GM21717 (cell line): ENCODE results near the gene MPZL1.
A peak's percentile ranks its signal among the peaks of the same experiment; 100 is the strongest.

Source experiments
- ATAC-seq: cut with Tn5 transposase; IDR thresholded peaks from one replicate; pipeline ENCODE4 v1.9.1; 2021; ENCODE audit warnings: mild to moderate bottlenecking, moderate library complexity; ENCODE audit not compliant: unreplicated experiment

The MPZL1 gene

DNA sequence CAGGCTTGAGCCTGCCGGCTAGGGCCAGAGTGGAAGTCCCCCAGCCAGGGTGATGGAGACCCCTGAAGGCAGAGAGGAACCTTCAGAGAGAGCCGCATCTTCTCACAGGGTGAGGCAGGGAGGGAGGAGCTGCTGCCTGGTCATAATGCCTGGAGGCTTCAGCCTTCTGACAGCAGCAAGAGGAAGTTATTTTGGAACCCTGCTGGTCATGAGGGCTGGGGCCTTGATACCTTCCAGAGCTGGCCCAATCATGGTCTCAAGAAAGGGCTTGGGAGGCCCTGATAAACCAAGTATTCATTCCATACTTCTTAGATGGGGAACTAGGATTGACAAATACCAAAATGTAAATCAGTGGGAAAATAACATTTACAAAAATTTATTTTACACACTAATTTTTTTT is 26.6 kb upstream of the MPZL1 start:
- no peak for ATAC-seq

DNA sequence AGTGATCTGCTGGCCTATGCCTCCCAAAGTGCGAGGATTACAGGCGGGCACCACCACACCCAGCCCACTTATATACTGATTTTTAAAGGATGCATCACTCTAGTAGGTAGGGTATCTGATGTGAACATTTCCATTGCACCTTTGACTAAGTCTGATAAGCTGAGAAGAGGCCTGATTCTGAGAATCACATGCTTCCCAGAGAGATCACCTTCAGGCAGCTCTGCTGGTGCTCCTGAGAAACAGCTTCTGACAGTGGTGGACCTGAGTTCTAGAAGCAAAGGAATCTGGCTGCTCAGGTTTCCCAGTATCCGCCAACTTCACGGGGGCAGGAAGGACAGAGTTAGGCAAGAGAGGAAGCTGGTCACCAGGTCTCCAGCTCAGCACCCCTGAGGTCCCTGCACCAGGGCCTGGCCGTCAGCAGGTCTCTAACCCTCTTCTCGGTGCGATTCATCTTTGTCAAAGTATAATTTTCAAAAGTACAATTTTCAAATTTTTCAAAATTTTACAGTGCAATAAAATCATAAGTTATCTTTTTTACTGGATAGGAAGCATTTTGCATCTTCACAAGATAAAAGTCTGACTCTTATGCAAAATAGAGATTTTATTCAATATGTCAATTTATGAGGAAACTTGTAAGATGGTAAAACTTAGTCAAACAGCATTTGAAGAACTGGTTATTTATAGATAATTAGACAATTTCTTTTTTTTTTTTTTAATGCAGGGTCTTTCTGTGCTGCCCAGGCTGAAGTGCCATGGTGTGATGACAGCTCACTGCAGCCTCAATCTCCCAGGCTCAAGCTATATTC is 25.8 kb upstream of the MPZL1 start:
- ATAC-seq: no peak

GRCh38 chr1:167697667-167698141 is 24.1 kb upstream of the MPZL1 start:
- ATAC-seq: no peak

GRCh38 chr1:167698313-167698712 is 23.5 kb upstream of the MPZL1 start:
- no peak for ATAC-seq

DNA sequence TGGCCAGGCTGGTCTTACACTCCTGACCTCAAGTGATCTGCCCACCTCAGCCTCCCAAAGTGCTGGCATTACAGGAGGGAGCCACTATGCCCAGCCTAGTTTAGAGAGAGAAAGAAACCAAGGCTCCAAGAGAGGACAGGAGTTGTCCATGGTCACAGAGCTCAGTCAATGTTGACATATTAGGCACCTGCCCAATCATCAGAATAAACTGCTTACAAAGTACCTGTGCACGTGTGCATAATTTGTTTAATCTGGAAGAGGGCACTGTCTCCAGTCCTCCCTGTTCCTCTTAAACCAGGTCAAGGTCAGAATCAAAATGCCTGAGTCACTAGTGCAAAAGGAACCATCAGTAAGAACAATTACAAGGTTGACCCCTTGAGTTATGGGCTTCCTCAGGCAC is 20.3 kb upstream of the MPZL1 start:
- no peak for ATAC-seq

DNA sequence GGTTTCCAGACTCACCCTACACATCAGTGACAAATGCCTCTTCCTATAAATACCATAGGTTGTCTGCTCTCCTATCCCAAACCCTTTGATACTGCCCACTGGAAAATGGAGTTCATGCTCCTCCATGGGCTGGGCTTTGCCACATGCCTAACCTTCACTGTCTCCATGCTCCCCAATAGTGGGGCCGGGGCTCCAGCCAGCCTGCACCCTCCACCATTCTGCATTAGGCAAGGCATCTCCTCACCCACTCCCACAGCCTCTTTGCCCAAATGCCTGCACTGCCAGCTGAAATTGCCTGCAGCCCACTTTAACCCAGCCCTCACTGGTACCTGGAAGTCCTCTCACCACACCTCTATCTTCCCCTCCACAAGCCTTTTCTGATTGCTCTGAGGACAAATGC is 18.2 kb upstream of the MPZL1 start:
- ATAC-seq: no peak

GRCh38 chr1:167704715-167705114 is 17.1 kb upstream of the MPZL1 start:
- ATAC-seq: no peak

GRCh38 chr1:167705250-167705649 is 16.5 kb upstream of the MPZL1 start:
- ATAC-seq: no peak

DNA sequence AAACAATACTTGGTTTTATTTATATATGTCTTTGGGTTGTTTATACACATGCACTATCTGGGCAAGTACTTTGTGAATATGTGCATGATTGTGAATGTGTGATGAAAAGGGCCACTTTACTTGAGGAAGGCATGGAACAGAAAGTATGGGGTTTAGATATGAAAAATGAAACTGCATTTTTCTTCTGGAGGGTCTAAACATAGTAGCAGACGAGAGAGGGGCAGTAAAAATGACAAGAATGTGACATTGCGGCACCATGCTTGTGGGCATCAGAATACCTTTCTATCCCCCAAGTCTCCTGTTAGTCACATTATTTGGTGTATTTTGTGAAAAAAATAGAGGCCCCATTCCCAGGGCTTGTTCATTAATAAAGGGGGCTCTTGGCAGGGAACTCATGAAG is 15.4 kb upstream of the MPZL1 start:
- ATAC-seq: no peak

GRCh38 chr1:167706931-167707877 is 14.6 kb upstream of the MPZL1 start:
- ATAC-seq: peak; percentile 50

DNA sequence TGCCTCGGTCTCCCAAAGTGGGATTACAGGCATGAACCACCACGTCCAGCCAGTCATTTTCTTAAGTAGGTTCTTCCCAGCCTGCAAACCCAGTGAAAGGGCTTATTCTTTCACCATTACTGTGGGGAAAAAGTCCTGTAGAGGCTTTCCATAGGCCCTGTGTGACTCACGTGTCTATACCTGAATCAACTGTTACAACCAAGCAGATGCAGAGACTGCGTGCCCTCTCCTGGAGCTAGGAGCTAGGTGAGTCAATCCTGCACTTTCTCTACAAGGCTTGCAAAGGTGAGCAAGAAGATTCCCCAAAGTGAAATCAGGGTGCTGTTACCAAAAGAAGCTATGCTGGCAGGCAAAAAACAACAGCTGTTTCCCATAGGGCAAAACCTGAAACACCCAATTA is 13.8 kb upstream of the MPZL1 start:
- ATAC-seq: no peak

- ATAC-seq: no peak
Observed at GRCh38 chr1:167708940-167709389, 12.8 kb upstream of the MPZL1 start.

DNA sequence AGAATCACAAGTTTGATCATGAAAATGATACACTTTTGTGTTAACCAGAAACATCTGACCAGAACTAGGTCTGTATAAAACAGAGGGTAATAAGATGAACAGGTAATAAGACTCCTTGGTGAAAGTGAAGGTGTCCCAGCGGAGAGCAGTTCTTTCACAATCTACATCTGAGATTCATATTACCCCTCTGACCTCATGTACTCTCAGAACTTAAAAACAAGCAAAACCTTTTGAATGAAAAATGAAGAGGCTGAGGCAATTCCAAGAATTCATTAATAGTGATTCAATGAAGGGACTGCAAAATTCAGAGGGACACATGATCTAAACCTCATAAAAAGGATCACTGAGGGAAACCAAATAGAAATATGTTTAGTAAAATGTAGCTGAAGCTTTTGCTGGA is 10.9 kb upstream of the MPZL1 start:
- no peak for ATAC-seq

DNA sequence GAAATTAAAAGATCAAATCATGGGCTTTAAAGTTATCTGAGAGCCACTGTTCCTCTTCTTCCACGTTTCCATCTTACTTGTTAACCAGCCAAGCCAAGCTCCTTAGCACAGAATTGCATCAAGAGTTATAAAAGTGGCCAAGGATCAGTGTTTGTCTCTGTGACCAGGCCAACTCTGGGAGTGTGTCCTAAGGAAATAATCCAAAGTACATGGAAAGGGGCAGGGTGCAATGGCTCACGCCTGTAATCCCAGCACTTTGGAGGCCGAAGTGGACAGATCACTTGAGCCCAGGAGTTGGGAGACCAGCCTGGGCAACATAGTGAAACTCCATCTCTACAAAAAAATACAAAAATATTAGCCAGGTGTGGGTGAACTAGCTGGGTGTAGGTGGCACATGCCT is 10.0 kb upstream of the MPZL1 start:
- ATAC-seq: no peak

DNA sequence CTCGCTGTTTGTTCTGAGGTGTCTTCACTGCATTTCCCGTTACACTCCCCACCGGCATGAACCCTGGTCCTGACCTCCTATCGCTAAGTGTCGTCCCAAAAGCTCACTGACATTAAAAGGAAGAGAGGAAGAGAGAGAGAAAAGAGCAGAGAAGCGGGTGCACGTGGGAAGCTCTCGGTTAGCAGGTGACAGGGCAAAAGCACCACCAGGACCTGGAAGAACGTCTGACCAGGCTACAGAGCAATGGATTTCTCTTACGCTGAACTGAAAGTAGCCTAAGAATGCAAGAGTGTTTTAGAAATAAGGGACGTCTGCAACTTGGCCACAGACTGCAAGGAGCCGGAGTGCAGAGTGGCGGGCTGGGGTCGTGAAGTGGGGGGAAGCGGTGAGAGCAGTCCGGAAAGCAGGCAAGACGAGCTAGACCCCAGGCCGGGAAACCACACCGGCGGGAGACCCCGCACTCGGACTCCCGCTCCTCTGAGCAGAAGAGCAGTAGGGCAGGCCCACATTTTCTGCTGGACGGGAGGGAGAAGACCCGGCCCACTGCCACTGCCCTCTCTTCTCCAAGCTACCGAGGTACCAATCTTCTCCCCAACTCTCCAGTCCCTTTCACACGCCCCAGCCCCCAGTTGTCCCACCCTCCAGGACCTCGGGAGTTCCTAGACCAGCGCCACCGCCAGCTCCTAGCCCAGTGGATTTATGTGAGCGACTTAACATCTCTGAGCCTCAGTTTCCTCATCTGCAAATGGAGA is 8.3 kb upstream of the MPZL1 start:
- no peak for ATAC-seq

- no peak for ATAC-seq
Observed at GRCh38 chr1:167714098-167714438, 7.7 kb upstream of the MPZL1 start.

- peak; percentile 48 for ATAC-seq
Observed at GRCh38 chr1:167714439-167715156, 7.2 kb upstream of the MPZL1 start.

DNA sequence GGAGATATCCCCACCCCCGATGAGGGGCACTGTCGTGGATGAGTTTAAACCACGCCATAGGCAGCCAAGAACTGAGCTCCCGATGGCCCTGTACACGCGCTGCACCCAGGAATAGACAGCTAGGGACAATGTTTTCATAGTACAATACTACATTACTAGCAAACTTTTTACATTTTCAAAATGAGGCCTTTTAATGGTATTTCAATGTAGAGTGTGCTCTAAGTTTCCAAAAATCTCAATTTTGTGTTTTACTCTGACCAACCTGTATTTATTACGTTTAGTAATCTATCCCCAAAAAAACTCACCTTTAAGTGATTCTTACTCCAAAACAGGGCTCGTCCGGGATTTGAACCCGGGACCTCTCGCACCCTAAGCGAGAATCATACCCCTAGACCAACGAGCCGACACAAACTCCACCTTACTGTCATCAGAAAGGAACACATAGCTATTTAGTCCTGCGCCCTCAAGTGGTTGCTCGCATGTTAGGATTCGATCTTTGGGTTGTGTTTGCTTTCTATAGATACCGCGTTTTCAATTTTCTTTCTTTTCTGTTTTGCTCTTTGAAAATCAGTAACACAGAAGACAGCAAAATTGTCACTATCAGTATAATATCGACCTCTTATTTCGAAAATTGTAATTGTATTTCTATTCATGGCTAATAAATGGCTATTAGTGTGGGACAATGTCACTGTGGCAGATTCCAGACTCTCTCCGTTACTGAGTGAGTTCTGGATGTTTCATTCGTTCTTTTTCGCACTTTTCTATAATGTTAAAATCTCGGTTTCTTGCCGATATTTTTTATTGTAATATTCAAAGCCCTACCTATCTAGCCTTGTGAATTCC is 6.4 kb upstream of the MPZL1 start:
- peak; percentile 36 for ATAC-seq

- ATAC-seq: no peak
Observed at GRCh38 chr1:167716000-167716271, 5.8 kb upstream of the MPZL1 start.

DNA sequence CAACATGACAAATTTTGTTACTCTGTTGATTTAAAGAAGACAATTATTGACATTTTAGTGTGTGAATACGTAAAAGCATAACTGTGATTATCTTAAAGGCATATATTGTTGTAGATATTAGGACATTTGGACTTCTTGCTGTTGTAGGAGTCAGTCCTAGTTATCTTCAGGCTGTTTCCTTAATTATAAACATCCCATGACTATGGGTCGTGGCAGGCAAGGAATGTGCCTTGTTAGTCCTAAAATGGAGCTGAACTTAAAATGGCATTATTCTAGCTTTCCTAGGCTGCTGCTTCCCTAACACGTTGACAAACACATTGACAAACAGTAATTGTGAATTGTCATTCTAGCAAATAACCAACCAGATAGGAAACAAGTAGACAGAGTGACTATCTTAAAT is 4.4 kb upstream of the MPZL1 start:
- ATAC-seq: no peak
